ENCODE measurements around the gene DYNLT2B.
"Not testable (repeated sequence)": the region's sequence is repeated elsewhere in the genome, so short reads cannot be mapped to it uniquely, and the experiment has no call there.

Gene DYNLT2B

DNA sequence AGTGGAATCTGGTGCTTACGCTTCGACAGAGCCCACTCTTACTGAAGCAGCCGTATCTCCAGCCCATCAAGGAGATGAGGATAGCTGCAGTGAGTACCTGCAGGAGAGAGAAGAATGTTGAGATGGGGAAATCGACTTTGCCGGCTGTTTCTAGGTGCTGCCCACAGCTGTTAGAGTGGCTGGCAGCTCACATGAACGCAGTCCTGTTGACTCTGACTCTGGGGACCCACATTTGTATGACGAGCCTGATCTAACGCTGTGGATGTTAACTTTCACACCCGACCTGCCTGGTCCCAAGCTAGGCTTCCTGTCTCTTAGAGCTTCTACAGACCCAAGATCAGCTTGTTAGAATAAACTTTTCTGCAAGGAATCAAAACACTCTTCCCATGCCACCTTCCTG, 8.9 kb upstream of the DYNLT2B start:
- no peak for DNase-seq (ENCODE audit: low spot score)

DNA sequence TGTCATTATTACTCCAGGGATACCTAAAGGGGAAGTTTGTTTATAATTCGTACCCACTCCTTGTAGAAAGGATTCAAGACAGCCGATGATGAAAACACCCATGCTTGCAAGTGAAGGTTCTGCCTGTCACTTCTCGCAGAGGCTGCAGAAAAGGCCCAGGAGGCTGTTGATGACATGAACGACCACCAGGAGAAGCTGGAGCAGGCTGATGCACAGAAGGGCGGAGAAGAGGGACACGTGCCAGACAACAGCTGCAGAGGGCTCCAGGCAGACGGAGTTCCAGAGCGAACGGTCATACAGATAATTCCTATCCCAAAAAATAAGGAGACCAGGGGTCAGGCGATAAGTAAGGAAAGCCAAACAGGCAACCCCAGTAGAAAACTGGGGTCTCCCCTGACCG, 5.7 kb upstream of the DYNLT2B start:
- no peak for DNase-seq (ENCODE audit: low spot score)

DNA sequence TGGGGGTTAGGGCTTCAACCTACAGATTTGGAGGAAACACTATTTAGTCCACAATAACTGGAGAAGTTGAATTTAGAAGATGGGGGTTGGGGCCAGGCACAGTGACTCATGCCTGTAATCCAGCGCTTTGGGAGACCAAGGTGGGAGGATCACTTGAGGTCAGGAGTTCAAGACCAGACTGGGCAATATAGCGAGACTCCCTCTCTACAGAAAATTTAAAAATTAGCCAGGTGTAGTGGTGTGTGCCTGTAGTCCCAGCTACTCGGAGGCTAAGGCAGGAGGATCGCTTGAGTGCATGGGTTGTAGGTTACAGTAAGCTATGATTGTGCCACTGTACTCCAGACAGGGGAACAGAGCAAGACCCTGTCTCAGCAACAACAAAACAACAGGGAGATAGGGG, 5.0 kb upstream of the DYNLT2B start:
- DNase-seq (ENCODE audit: low spot score): no peak

DNA sequence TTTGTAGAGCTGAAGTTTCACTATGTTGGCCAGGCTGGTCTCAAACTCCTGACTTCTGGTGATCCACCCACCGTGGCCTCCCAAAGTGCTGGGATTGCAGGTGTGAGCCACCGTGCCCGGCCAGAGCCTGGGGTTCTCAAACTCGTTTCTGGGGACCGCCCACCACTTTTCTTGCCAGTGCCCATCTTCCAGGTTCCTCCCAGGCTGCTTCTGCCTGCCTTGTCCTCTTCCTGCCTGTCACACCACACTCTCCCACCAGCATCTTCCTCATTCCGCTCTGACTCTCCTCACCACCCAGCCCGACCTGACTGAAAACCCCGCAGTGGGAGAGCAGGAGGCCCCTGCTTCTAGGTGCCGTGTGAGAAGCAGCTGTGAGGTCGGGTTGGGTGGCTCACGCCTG, 3.1 kb upstream of the DYNLT2B start:
- no peak for DNase-seq (ENCODE audit: low spot score)

DNA sequence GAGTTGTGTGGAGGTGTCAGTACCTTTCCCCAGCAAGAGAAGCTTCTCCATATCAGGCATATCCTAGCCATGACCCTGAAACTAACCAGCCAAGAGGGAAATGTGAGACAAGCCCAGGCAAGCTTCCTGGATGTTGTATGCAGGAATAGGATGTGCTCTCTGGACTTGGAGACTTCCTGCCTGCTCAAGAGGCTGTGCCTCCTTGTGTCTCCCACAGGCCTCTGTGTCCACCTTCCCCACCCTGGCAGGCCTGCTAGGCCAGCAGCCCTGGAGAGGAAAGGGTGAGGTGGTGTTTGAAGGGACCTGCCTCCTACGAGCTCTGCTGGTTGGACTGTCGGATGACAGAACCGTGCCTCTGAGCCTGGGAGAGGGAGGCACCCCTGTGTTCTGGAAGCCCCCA, 2.1 kb upstream of the DYNLT2B start:
- DNase-seq (ENCODE audit: low spot score): no peak

DNA sequence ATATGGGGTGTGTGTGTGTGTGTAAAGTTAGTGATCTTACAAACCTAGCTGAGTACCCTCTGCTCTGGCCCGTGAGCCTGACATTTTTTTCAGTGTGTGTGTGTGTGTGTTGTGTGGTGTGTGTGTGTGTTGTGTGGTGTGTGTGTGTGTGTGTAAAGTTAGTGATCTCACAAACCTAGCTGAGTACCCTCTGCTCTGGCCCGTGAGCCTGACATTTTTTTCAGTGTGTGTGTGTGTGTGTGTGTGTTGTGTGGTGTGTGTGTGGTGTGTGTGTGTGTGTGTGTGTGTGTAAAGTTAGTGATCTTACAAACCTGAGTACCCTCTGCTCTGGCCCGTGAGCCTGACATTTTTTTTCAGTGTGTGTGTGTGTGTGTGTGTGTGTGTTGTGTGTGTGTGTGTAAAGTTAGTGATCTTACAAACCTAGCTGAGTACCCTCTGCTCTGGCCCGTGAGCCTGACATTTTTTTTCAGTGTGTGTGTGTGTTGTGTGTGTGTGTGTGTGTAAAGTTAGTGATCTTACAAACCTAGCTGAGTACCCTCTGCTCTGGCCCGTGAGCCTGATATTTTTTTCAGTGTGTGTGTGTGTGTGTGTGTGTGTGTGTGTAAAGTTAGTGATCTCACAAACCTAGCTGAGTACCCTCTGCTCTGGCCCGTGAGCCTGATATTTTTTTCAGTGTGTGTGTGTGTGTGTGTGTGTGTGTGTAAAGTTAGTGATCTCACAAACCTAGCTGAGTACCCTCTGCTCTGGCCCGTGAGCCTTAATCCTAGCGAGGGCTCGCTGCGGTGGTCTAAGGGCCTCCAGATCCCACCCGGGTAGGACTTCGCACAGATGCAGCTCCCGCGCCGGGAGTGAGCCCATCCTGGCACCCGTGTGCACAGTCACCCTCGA, 997 bp downstream of the DYNLT2B start:
- DNase-seq (ENCODE audit: low spot score): not testable (repeated sequence)

DNA sequence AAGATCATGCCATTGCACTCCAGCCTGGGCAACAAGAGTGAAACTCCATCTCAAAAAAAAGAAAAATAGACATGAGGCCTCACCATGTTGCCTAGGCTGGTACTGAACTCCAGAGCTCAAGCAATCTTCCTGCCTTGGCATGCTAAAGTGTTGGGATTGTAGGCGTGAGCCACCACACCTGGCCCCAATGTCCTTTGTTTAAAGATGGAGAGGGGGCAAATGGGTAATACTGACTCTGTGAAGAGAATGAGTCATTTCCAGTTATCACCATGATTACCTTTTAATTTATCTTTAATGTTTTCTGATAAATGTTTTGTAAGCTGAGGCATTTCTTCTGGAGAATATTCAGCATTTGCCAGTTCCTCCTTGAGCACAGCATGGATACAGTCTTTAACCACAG, 2.2 kb downstream of the DYNLT2B start:
- DNase-seq (ENCODE audit: low spot score): no peak

DNA sequence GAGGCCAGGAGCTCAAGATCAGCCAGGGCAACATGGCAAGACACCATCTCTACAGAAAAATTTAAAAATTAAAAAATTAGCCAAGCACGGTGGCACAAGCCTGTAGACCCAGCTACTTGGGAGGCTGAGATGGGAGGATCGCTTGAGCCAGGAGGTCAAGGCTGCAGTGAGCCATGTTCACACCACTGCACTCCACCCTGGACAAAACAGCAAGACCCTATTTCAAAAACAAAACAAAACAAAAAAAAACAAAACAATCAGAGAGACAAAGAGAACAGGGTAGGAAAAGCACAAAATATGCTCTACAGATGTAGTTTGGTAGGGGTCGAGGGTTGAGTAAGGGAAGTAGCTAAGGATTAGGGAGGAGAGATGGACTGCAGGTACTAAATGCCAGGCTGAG, 3.4 kb downstream of the DYNLT2B start:
- DNase-seq (ENCODE audit: low spot score): no peak

DNA sequence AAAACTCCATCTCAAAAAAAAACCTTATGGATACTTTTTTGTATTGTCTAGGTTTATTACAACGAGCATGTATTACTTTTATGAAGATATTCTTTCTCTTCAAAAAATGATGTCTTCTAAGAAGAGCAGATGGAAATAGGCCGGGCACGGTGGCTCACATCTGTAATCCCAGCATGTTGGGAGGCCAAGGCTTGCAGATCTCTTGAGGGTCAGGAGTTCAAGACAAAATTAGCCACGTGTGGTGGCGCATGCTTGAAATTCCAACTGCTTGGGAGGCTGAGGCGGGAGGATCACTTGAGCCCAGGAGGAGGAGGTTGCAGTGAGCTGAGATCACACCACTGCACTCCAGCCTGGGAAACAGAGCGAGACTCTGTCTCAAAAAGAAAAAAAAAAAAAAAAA, 4.0 kb downstream of the DYNLT2B start:
- DNase-seq (ENCODE audit: low spot score): not testable (repeated sequence)

DNA sequence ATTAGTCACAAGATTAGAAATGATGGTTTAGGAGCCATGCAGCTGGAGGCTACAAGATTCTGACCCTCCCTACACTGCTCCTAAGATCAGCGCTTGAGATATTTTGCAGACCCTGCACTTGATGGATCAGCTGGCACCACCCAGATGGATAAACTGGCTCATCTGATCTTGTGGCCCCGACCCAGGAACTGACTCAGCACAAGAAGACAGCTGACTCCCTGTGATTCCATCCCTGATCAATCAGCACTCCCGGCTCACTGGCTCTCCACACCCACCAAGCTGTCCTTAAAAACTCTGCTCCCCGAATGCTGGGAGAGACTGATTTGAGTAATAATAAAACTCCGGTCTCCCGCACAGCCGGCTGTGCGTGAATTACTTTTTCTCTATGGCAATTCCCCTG, 15.1 kb downstream of the DYNLT2B start:
- DNase-seq (ENCODE audit: low spot score): not testable (repeated sequence)

DNA sequence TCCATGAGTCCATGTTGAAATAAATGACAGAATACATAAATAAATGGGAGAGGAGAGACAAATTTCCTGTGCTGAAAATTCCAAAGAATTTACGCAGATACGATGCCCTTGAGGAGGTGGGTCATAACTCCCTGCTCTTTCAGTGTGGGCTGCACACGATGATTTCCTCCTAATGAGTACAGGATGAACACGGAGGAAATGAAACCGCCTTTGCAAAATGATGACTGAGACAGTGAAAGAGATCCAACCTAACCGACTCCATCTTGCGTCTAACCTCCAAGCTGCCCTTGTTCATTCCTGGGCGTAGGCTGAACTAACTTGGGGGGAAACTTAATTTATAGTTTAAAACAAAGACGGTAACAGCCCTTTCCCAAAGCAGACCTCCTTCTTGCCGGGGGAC, 15.5 kb downstream of the DYNLT2B start:
- not testable (repeated sequence) for DNase-seq (ENCODE audit: low spot score)

DNA sequence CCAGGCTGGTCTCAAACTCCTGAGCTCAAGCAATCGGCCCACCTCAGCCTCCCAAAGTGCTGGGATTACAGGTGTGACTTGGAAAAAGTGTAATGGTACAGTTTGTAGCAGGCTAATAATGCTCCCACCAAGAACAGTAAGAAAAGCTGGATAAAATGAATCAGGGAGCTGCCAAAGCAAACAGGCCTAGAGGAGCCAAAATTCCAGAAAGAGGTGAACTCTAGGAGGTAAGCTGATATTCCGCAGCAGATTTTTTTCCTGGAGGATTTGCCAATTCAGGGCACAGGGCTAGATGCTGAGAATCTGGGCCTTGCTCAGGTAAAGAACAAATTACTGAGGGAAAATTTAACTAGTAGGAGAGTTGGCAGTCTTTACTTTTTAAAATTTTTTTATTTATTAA, 19.5 kb downstream of the DYNLT2B start:
- DNase-seq (ENCODE audit: low spot score): no peak

DNA sequence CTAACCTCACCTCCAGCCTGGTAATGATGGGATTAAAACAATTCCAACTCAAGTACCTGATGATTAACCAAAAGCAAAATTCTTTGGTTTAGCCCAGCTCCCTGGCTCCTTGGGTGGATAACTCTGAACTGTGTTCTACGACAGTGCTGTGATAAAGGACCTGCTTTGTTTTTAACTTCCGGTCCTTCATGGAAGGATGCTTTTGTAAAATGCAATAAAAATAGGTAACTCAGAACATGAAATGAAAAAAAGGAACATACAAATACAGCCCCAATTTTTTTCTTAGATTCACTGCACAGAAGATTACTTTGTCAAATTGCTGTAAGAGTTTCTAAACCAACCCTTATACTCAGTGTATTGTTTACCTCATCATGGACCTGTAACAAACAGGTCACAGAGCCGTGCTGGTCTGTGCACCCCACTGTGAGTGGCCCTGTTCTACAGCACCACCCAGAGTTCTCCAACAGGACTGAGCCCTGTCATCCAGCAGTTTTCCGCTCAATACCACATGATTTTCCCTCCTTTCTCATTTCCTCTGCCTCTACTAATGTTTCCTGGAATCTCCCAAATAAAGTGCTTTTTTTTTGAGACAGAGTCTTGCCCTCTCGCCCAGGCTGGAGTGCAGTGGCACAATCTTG, 25.6 kb downstream of the DYNLT2B start:
- no peak for DNase-seq (ENCODE audit: low spot score)

DNA sequence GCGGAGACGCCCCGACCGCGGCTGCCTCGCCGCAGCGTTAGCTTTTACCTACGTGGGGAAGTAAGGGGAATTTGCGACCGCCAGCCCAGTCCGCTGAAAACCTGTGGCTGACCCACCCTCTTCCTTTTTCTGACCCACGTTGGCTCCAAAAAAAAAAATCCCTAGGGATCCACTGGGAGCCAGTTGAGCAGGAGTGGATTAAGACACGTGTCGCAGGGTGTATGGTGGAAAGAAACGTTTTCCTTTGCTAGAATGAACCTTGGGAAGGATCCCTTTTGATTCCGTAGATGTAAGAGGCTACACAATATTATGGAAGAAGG, 29.9 kb downstream of the DYNLT2B start:
- DNase-seq (ENCODE audit: low spot score): no peak

DNA sequence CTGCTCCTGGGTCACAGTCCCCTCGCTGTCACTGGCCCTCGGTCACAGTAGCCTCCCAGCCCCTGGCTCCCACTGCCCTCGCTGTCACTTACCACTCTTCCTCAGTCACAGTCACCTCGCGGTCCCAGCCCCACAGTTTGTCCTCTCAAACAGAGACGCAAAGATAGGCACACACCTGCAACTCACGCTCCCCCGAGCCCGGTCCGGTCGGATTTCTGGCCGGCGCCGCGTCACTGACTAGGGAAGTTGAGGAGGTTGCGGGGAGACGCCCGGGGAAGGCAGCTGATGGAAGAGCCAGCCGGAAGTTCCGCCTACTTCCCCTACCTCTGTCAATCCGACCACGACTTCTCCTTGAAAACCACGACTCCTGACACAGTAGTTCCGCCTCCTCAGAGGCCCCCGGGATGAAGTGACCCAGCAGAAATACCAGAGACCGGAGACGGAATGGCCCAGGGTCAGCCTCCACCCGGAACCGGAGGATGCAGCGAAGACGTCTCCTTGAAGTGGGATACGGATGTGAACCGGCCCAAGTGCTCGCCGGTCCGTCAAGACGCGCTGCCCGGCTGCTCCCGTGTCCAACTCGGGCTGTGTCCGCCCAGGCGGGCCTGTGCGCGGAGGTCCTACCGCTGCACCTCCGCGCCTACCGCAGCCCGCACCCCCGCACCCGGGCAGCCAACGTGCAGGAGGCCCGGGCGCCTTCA, 30.4 kb downstream of the DYNLT2B start, which contains the start of gene PCYT1A:
Gene PCYT1A, minus strand, starts transcription at position 287 of the 701 bp plus-strand sequence. CDS start 17,195 bp downstream, outside the sequence.
- DNase-seq (ENCODE audit: low spot score): peak; percentile 75

DNA sequence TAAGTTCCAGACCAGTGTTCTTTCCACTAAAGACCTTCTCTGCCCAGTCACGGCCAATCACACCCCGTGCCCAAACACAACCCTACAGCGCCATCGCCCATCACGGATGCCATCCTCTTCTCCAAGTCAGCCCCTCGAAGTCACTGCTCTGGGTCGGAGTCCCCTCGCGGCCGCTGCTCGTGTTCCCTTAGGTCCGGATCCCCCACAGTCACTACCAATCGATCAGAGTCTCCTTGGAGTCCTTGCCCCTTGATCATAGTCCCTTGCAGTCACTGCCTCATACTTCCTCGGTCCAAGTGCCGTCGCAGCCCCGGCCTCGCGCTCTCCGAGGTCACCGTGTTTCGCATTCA, 31.0 kb downstream of the DYNLT2B start:
- DNase-seq (ENCODE audit: low spot score): peak; percentile 24

DNA sequence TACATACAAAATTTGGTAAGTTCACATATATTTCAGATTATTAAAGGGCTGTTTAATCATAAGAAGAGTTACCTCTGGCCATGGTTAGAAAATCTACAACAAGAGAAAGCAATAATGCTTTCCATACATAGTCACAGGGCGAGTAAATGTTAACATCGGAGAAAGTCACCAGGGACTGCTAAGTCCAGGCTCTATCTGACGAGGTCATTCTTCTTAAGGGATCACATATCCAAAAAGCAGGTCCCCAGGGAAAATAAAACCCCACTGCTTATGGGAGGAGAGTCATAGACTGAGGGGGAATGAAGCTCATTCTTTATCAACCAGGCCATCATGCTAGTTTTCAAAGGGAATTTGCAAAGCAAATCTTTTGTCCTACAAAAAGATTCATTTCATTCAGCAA, 33.6 kb downstream of the DYNLT2B start:
- DNase-seq (ENCODE audit: low spot score): no peak

DNA sequence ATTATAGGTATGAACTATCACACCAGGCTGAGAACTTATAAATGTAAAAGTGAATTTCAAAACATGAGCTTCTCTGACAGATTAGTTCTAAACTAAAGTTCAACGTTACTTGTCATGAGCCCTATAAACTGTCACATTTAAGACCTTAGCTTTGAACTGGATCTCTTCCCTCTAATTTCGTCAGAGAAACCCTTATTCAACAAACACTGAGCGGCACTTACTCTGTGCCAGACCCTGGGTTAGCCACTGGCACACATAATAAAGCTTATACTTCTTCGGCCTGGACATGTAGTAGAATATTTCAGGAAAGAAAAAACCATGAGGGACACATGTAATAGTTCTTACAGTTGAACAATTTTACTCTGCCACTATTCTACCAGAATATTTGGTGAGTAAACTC, 36.1 kb downstream of the DYNLT2B start:
- no peak for DNase-seq (ENCODE audit: low spot score)

DNA sequence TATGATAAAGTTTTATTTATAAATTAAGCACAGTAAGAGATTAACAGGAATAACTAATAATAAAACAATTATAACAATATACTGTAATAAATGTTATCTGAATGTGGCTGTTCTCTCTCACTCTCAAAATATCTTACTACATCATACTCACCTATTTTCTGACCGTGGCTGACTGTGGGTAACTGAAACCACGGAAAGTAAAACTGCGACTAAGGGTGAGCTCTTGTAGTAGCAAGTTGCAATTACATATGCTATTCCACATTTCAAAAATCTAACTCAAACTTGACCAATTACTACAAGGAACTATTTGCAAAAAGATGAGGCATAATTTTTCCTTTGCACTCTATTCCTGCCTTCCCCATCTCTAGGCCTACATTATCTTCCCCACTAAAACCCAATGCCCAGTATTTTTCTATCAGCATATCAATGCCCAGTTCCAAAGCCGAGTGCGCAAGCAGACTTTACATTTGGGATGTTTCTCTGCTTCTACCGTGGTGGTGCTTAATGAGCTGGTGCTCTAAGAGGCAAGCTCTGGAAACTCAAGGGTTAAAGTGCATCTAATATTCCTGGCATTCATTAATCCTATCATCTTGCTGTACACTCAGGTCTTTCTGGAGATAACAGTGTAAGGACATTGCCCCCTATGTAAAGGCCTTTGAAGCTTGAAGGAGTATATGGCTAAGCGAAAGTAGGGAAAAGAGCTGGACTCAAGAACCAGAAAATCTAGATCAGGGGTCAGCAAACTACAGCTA, 37.2 kb downstream of the DYNLT2B start:
- DNase-seq (ENCODE audit: low spot score): no peak

DNA sequence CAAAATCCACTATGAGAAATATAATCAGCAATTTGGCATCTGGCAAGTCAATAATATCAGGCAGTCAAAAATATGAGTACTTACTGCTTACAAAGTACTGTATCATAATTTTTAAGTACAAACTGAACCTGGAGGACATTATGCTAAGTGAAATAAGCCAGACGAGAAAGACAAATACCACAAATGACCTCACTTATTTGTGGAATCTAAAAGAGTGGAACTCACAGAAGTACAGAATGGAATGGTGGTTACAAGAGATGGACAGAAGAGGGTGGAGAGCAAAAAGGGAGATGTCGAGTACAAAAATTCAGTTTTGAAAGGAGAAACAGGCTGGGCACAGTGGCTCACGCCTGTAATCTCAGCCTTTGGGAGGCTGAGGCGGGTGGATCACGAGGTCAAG, 42.9 kb downstream of the DYNLT2B start:
- no peak for DNase-seq (ENCODE audit: low spot score)

DNA sequence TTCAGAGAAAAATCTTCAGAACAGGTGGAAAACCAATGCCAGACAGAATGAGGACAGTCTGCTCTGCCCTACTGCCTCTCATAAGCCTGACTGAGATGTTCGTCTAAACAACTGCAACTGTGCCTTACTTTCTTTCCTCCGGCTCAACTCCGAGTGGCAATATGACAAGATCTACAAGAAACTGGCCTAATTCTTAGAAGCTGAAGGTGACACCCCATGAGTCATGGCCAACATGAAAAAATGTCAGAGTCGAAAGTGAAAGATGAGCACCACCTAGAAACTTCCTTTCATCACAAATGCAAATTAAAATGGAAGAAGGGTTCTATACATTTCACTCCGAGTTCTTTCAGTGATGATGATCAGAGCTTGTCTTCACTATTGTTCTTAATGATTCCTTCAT, 43.5 kb downstream of the DYNLT2B start:
- peak; percentile 92 for DNase-seq (ENCODE audit: low spot score)

DNA sequence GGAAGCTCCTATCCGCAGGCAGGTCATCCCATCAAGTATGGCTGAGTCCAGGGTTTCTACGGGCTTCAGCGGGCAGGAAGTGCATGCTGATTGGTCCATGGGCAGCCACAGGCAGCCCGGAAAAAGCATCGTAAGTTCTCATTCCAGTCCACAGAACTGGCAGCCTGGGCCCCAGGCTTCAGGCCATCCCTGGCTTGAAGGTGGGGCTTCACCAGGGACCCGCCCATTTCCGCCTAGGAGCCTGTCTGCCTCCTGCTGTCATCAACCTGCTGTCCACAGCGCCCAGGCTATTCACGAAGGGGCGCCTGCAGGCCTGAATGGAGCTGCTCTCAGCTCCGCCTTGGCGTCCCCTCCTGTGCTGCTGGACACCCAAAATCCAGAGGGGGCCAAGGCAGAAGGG, 44.4 kb downstream of the DYNLT2B start:
- DNase-seq (ENCODE audit: low spot score): no peak
